NB4 (cell line): Measurements from ENCODE around the gene P2RY11.

Source experiments
- POLR2A ChIP-seq: IDR thresholded peaks from 2 replicates; pipeline ENCODE4 v1.6.1; 2011; ENCODE audit warnings: mild to moderate bottlenecking; ENCODE audit not compliant: insufficient read length; ENCODE audit errors: extremely low read depth
- TF ChIP-seq, protein P1 (sequence below): IDR thresholded peaks from one replicate; pipeline ENCODE4 v1.5.1; 2012; ENCODE audit warnings: low read depth, low read length

DNA sequence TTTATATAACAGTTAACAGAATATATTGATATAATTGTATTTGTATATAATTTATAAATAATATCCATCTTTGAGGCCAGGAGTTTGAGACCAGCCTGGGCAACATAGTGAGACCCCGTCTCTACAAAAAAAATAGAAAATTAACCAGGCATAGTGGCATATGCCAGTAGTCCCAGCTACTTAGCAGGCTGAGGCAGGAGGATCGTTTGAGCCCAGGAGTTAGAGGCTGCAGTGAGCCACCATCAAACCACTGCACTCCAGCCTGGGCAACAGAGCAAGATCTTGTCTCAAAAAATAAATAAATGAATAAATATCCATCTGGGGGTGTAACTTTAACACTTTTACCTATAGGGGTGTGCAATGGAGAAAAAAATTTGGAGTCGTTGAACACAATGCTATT is 26.7 kb upstream of the P2RY11 start:
- TF ChIP-seq POLR2A, result no peak
- TF ChIP-seq, protein P1, sequence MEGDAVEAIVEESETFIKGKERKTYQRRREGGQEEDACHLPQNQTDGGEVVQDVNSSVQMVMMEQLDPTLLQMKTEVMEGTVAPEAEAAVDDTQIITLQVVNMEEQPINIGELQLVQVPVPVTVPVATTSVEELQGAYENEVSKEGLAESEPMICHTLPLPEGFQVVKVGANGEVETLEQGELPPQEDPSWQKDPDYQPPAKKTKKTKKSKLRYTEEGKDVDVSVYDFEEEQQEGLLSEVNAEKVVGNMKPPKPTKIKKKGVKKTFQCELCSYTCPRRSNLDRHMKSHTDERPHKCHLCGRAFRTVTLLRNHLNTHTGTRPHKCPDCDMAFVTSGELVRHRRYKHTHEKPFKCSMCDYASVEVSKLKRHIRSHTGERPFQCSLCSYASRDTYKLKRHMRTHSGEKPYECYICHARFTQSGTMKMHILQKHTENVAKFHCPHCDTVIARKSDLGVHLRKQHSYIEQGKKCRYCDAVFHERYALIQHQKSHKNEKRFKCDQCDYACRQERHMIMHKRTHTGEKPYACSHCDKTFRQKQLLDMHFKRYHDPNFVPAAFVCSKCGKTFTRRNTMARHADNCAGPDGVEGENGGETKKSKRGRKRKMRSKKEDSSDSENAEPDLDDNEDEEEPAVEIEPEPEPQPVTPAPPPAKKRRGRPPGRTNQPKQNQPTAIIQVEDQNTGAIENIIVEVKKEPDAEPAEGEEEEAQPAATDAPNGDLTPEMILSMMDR, result no peak
